MCF 10A (cell line): ENCODE data around the gene ABR. TPM values are rescaled to one million over a fixed set of nuclear protein-coding genes. Genes with fewer than 3 reads are reported as not detected.

Experiments
- BruUV-seq: library from RNA; stranded (reverse); fragments of 400-500 nt; replicated peaks from 2 replicates; lab custom pipeline; 2021; lab: Mats Ljungman, UMichigan
- CTCF ChIA-PET: fragments of 300-600 bp; sonication (Branson Sonifier 250); formaldehyde crosslinking; extraction: SDS; loops from one replicate; lab custom pipeline; 2021; ENCODE audit warnings: antibody characterized with exemption, inconsistent platforms; lab: Yijun Ruan, JAX
- POLR2A ChIA-PET: fragments of 300-600, 350-650 bp; sonication (Branson Sonifier 250); formaldehyde crosslinking; extraction: SDS; loops from one replicate; lab custom pipeline; 2020; ENCODE audit warnings: antibody characterized with exemption, inconsistent platforms; lab: Yijun Ruan, JAX
- DNase-seq: peaks from one replicate; pipeline ENCODE4 v3.0.0-alpha.2; 2018; ENCODE audit not compliant: unreplicated experiment
- H3K27ac Mint-ChIP-seq: one replicate; pipeline ENCODE4 v1.8.0; 2022; ENCODE audit warnings: mild to moderate bottlenecking, low read depth, mixed read lengths; ENCODE audit not compliant: unreplicated experiment
- H3K27me3 Mint-ChIP-seq: one replicate; pipeline ENCODE4 v1.8.0; 2022; ENCODE audit warnings: mixed read lengths; ENCODE audit not compliant: insufficient read depth, unreplicated experiment
- H3K36me3 Mint-ChIP-seq: one replicate; pipeline ENCODE4 v1.8.0; 2022; ENCODE audit warnings: mild to moderate bottlenecking, moderate library complexity, mixed read lengths; ENCODE audit not compliant: insufficient read depth, unreplicated experiment
- H3K4me1 Mint-ChIP-seq: one replicate; pipeline ENCODE4 v1.8.0; 2022; ENCODE audit warnings: mixed read lengths; ENCODE audit not compliant: insufficient read depth, unreplicated experiment
- H3K4me3 Mint-ChIP-seq: one replicate; pipeline ENCODE4 v1.8.0; 2022; ENCODE audit warnings: mild to moderate bottlenecking, moderate library complexity, mixed read lengths; ENCODE audit not compliant: unreplicated experiment
- H3K9me3 Mint-ChIP-seq: one replicate; pipeline ENCODE4 v1.8.0; 2022; ENCODE audit warnings: mixed read lengths; ENCODE audit not compliant: unreplicated experiment
- intact Hi-C: fragments of 100-400 bp; cut with micrococcal nuclease; formaldehyde crosslinking; loops from 2 replicates; pipeline ENCODE4 v1.14.1; 2022
- total RNA-seq: library from RNA; stranded (reverse); gene quantifications from 2 replicates; pipeline ENCODE4 v1.2.3, GENCODE V29; 2022
- TF ChIP-seq, protein P1 (sequence below): fragments of 200-600 bp; IDR thresholded peaks from one replicate; pipeline ENCODE4 v1.8.0; 2022; ENCODE audit warnings: antibody characterized with exemption, mild to moderate bottlenecking; ENCODE audit not compliant: unreplicated experiment

The ABR gene
- total RNA-seq, 1 experiment from 2014 or later = 44.7 TPM

- Mint-ChIP-seq H3K36me3 (peaks cover 6% of the 10 kb centered on the region), H3K27ac (no peak overlapping the region), H3K27me3 (no peaks in the 10 kb centered on the region), H3K4me1 (peaks cover 11% of the 10 kb centered on the region), H3K9me3 (no peaks in the 10 kb centered on the region), H3K4me3 (no peak overlapping the region)
- intact Hi-C loops = no loop called here
- no peak for DNase-seq
- TF ChIP-seq, protein P1, sequence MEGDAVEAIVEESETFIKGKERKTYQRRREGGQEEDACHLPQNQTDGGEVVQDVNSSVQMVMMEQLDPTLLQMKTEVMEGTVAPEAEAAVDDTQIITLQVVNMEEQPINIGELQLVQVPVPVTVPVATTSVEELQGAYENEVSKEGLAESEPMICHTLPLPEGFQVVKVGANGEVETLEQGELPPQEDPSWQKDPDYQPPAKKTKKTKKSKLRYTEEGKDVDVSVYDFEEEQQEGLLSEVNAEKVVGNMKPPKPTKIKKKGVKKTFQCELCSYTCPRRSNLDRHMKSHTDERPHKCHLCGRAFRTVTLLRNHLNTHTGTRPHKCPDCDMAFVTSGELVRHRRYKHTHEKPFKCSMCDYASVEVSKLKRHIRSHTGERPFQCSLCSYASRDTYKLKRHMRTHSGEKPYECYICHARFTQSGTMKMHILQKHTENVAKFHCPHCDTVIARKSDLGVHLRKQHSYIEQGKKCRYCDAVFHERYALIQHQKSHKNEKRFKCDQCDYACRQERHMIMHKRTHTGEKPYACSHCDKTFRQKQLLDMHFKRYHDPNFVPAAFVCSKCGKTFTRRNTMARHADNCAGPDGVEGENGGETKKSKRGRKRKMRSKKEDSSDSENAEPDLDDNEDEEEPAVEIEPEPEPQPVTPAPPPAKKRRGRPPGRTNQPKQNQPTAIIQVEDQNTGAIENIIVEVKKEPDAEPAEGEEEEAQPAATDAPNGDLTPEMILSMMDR = no peak
- POLR2A ChIA-PET = interaction anchor here (1.3 to 11.8 kb wide), 2 partner anchors 13 to 88 kb away, joined by 8 to 159 read pairs; no protein-coding TSS in a partner anchor
- CTCF ChIA-PET = interaction anchor here (0.6 kb wide), 1 partner anchor 27 kb away, joined by 3 read pairs; the partner anchor contains the start of gene TIMM22
- no TSS peak for BruUV-seq
Observed at GRCh38 chr17:969811-970355, 209.9 kb downstream of the ABR start.

DNA sequence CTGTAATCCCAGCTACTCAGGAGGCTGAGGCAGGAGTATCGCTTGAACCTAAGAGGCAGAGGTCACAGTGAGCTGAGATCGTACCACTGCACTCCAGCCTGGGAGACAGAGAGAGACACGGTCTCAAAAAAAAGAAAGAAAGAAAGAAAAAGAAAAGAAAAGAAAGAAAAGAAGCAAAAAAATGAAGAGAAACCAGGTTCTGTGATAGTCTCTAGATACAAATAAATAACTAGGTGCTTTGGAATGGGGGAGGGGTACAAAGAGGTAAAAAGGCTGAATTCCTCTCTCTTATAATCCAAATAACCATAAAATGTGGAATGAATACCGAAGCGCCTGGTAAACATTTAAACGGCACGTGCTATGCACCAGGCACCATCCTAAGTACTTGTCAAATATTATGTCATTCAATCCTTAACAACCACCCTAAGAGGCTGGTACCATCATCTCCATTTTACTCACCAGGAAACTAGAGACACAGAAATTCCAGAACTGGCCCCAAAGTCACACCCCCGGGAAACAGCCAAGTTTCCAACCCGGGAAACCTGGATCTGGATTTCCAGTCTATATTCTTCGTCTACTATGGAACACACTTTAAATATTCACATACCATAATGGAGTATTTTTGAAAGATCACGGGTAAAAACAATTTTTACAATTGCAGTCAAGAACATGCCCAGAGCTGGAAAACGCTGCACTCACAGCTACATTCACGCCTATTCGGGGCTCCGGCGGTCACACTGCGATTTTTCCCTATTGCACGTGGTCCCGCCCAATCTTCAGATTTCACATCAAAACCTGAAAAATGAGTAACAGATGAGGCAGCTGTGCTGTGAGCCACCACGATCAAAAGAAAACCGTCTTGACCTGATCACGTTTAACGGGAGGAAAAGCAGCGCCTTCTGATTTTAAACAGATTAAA is 210.7 kb downstream of the ABR start:
- no TSS peak for BruUV-seq
- no peak overlapping the region for H3K27ac Mint-ChIP-seq
- peaks cover 11% of the 10 kb centered on the region for H3K4me1 Mint-ChIP-seq
- ChIA-PET CTCF (no interaction called here), POLR2A (no interaction called here)
- no peak for DNase-seq
- H3K36me3 Mint-ChIP-seq = peaks cover 6% of the 10 kb centered on the region
- TF ChIP-seq, protein P1 = no peak
- H3K4me3 Mint-ChIP-seq = no peak overlapping the region
- no peaks in the 10 kb centered on the region for H3K27me3 Mint-ChIP-seq
- intact Hi-C loops = no loop called here
- H3K9me3 Mint-ChIP-seq = no peaks in the 10 kb centered on the region

GRCh38 chr17:967122-967521 is 212.7 kb downstream of the ABR start:
- intact Hi-C loops = no loop called here
- Mint-ChIP-seq H3K9me3 (no peaks in the 10 kb centered on the region), H3K36me3 (peaks cover 6% of the 10 kb centered on the region), H3K4me3 (no peak overlapping the region), H3K27me3 (no peaks in the 10 kb centered on the region), H3K27ac (no peak overlapping the region), H3K4me1 (peaks cover 4% of the 10 kb centered on the region)
- no peak for DNase-seq
- BruUV-seq = no TSS peak
- ChIA-PET CTCF (interaction anchor here (0.6 kb wide), 1 partner anchor 99 kb away, joined by 3 read pairs; no protein-coding TSS in a partner anchor), POLR2A (no interaction called here)
- TF ChIP-seq, protein P1 = no peak
